Right lobe of liver (tissue), 6 donors: Measurements from ENCODE around the gene PLXNA4. TPM values are rescaled to one million over a fixed set of nuclear protein-coding genes. Genes with fewer than 3 reads are reported as not detected.

Experiments used
- ATAC-seq, 4 donors: fragments of 200-7000 bp; cut with Tn5 transposase; one replicate each; pipeline ENCODE4 v1.9.1; 2020; ENCODE audit warnings: mild to moderate bottlenecking in 4 of 4, moderate library complexity in 4 of 4
- DNase-seq, 3 donors: peaks; one replicate each; pipeline ENCODE4 v3.0.0-alpha.2; 2020
- H3K27ac ChIP-seq, 3 donors: fragments of 200-600 bp; one replicate each; pipeline ENCODE4 v1.8.0; 2022
- H3K27me3 ChIP-seq, 2 donors: fragments of 200-600 bp; one replicate each; pipeline ENCODE4 v1.8.0; 2022
- H3K36me3 ChIP-seq, 4 donors: fragments of 200-600 bp; sonication (generic) in 1 of 4; one replicate each; pipeline versions ENCODE4 v1.5.1 to v1.8.0; 2017 to 2022; ENCODE audit warnings: control low read depth in 1 of 4
- H3K4me1 ChIP-seq, 4 donors: fragments of 200-600 bp; sonication (generic) in 1 of 4; one replicate each; pipeline versions ENCODE4 v1.5.1 to v1.8.0; 2017 to 2022; ENCODE audit warnings: control low read depth in 1 of 4
- H3K4me3 ChIP-seq, 3 donors: fragments of 200-600 bp; one replicate each; pipeline ENCODE4 v1.8.0; 2022
- H3K9me3 ChIP-seq, 4 donors: fragments of 200-600 bp; sonication (generic) in 1 of 4; one replicate each; pipeline versions ENCODE4 v1.5.1 to v1.8.0; 2017 to 2022; ENCODE audit warnings: control low read depth in 1 of 4
- CTCF ChIP-seq, 4 donors: fragments of 200-600 bp in 3 of 4; fragments of 450-650 bp in 1 of 4; IDR thresholded peaks; one replicate each; pipeline versions ENCODE4 v1.5.1 to v1.8.0; 2016 to 2022; ENCODE audit warnings: antibody characterized with exemption in 4 of 4, mild to moderate bottlenecking in 2 of 4
- POLR2A ChIP-seq: fragments of 450-650 bp; IDR thresholded peaks from one replicate; pipeline ENCODE4 v1.6.1; 2017; ENCODE audit warnings: antibody characterized with exemption, mild to moderate bottlenecking
- WGBS: methylation state at CpG from one replicate; pipeline ENCODE4 v1.1.6; 2018; ENCODE audit warnings: low coverage, low lambda C conversion rate; ENCODE audit not compliant: insufficient coverage; ENCODE audit errors: missing lambda C conversion rate; 5-methylcytosine and 5-hydroxymethylcytosine counted together
- intact Hi-C, 2 donors: fragments of 100-400 bp; cut with DNase I; formaldehyde crosslinking; loops; one replicate each; pipeline versions ENCODE4 v1.11.2 to v1.14.1; 2022
- total RNA-seq, 6 experiments: library from RNA; depleted of rRNA in 2 of 6; stranded (reverse); fragments of >200 nt in 2 of 6; fragmentation: NEBNext Ultra II Directional in 3 of 6; extraction: Animal tissue kit (Norgen Biotek cat#: 25700) in 3 of 6; gene quantifications; one replicate each; pipeline versions ENCODE4 v1.1.0 to v1.2.4, GENCODE V29; 2016 to 2023
- donor health status: DM: no; HTN: yes; CAD: no.
- donor health status: DM: no; HTN: no; CAD: no.
- donor health status: DM: no; HTN: no; CAD: no.
- donor health status: DM: no; HTN: yes; CAD: no.
- donor health status: DM: no; HTN: yes; CAD: no.

The PLXNA4 gene
- total RNA-seq, 6 experiments from 2014 or later, result 0.17 to 0.90 (median 0.30) TPM

- DNase-seq, result no peak
- H3K27ac ChIP-seq, result no peak overlapping the region
- no peaks in the 10 kb centered on the region for H3K9me3 ChIP-seq
- H3K4me1 ChIP-seq, result no peaks in the 10 kb centered on the region
- 61% methylated on average over 4 of the region's 9 CpGs for WGBS
- TF ChIP-seq CTCF (IDR thresholded peaks at IDR 0.05), result no peak
- no peak for TF ChIP-seq POLR2A
- H3K27me3 ChIP-seq, result no peaks in the 10 kb centered on the region
- no peak for ATAC-seq
- H3K4me3 ChIP-seq, result no peak overlapping the region
- no peaks in the 10 kb centered on the region for H3K36me3 ChIP-seq
- intact Hi-C loops, result no loop called here
Measured at GRCh38 chr7:132455378-132455777, 120.9 kb downstream of the PLXNA4 start.

- 93% methylated on average over 3 of the region's 3 CpGs for WGBS
- TF ChIP-seq CTCF (IDR thresholded peaks at IDR 0.05) (no peak), POLR2A (no peak)
- intact Hi-C loops, result no loop called here
Measured at GRCh38 chr7:132453826-132454225, 122.4 kb downstream of the PLXNA4 start.

GRCh38 chr7:132451161-132451560 is 125.1 kb downstream of the PLXNA4 start:
- Histone ChIP-seq H3K27ac (no peak overlapping the region), H3K9me3 (no peaks in the 10 kb centered on the region), H3K36me3 (no peaks in the 10 kb centered on the region), H3K27me3 (no peaks in the 10 kb centered on the region), H3K4me1 (no peaks in the 10 kb centered on the region), H3K4me3 (no peak overlapping the region)
- TF ChIP-seq POLR2A (no peak), CTCF (IDR thresholded peaks at IDR 0.05) (no peak)
- intact Hi-C loops, result no loop called here
- no peak for DNase-seq
- ATAC-seq, result peak in 3 of 4 donors; percentile 24 to 39 (median 33)
- 63% methylated on average over 2 of the region's 6 CpGs for WGBS

More at GRCh38 chr7:132453826-132454225, 122.4 kb downstream of the PLXNA4 start:
- Histone ChIP-seq H3K9me3 (no peaks in the 10 kb centered on the region), H3K27ac (no peak overlapping the region), H3K36me3 (no peaks in the 10 kb centered on the region), H3K27me3 (no peaks in the 10 kb centered on the region), H3K4me3 (no peak overlapping the region), H3K4me1 (no peaks in the 10 kb centered on the region)
- DNase-seq (no peak), ATAC-seq (no peak)

- intact Hi-C loops, result no loop called here
- no CpG with 5 or more reads among the region's 1 CpG for WGBS
- Histone ChIP-seq H3K4me1 (no peaks in the 10 kb centered on the region), H3K27ac (no peak overlapping the region), H3K36me3 (no peaks in the 10 kb centered on the region), H3K4me3 (no peak overlapping the region), H3K9me3 (no peaks in the 10 kb centered on the region), H3K27me3 (no peaks in the 10 kb centered on the region)
- TF ChIP-seq POLR2A, result no peak
- no peak for TF ChIP-seq CTCF (IDR thresholded peaks at IDR 0.05)
- no peak for DNase-seq
- ATAC-seq, result no peak
Measured at GRCh38 chr7:132450696-132451095, 125.6 kb downstream of the PLXNA4 start.

- WGBS, result 43% methylated on average over 2 of the region's 4 CpGs
- ATAC-seq, result no peak
- Histone ChIP-seq H3K4me3 (no peak overlapping the region), H3K27ac (no peak overlapping the region), H3K9me3 (no peaks in the 10 kb centered on the region), H3K4me1 (no peaks in the 10 kb centered on the region), H3K36me3 (no peaks in the 10 kb centered on the region), H3K27me3 (no peaks in the 10 kb centered on the region)
- no peak for DNase-seq
- intact Hi-C loops, result no loop called here
- TF ChIP-seq CTCF (IDR thresholded peaks at IDR 0.05) (no peak), POLR2A (no peak)
Measured at GRCh38 chr7:132450188-132450587, 126.1 kb downstream of the PLXNA4 start.
